GM21717 (cell line): ENCODE results near the gene SNAP25.

Experiments
- ATAC-seq: cut with Tn5 transposase; IDR thresholded peaks from one replicate; pipeline ENCODE4 v1.9.1; 2021; ENCODE audit warnings: mild to moderate bottlenecking, moderate library complexity; ENCODE audit not compliant: unreplicated experiment

The SNAP25 gene

DNA sequence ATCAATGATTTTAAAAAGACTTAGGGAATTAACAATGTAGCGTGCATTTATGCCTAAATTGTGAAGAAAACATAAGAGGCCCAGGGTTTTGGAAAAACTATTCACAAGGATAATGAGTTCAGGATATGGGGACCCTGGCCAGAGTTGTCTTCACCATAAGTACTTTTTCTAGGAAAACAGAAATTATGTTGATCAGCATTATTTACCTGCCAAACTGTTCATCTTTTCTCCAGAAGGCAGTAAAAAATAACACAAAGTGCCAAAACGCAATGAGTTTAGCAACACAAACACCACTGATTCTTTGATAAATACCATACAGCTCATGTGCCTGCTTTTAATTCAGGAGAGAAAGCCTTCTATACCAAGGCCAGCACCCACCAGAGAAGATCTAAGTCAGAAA is 43.1 kb downstream of the SNAP25 start:
- no peak for ATAC-seq

DNA sequence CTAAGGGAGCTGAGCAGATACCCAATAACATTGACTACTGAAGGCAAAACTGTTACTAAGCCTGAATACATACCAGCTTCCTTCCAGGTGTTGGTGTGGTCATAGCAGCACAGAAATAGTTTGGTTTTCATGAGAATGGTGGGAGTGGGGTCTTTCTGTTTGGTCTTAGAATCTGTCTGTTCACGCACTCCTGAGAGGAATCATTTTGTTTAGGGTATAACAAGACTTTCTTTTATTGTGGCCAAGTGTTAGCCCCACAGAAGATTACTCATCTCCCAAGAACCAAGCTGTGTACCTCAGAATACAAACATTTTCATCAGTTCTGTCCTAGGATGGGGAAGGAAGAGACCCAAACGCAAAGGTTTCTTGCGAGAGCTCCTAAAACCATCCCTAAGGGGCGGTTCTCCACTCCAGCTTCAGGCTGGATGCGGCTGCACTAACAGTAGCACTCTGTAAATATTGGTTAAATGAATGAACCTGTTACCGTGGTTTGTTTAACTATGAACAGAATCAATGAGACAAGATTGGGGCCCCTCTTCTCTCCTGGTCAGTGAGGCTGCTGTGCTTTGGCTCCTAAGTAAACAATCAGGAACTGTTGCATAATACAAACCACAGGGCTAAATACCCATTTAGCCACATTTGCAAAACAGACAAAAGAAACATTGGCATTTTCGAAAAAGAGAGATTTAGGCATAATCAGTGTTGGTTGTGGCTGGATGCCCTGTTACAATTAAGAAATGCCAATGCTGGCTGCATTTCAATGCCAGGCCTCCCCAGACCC is 44.9 kb downstream of the SNAP25 start:
- ATAC-seq = no peak

DNA sequence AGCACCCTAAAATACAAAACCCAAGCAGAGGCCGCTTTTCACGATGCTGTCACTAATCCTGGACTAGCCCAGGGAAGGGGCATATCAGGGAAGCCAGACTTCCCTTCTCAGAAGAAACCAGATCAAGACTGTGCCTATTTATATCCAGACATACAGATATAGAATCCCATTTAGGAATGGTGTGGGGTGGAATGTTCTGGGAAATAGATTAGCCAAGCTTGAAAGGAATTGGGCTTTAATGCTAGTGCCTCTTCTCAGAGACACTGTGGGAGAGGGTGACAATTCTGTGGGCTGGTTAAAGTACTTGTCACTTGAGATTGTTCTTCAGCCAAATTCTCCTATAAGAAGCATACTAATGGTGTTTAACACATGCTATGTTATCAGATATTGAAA is 45.5 kb downstream of the SNAP25 start:
- ATAC-seq = no peak

DNA sequence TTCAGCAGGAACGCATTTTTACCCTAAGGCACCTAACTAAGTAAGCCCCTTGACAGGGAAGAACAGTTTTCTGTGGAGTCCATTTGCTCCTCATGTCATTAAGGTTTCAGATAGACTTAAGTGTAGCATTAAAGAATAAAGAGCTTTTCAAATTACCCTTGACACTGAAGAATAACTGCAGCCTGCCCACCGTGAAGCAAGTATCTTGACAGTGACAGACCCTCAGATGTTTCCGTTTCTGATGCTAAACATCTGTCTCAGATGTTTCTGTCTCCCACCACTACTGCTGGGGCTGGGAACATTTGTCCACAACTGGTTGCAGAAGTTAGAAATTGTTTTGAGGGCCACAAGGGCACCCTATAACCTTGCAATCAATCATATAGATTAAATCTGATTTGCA is 50.0 kb downstream of the SNAP25 start:
- no peak for ATAC-seq

DNA sequence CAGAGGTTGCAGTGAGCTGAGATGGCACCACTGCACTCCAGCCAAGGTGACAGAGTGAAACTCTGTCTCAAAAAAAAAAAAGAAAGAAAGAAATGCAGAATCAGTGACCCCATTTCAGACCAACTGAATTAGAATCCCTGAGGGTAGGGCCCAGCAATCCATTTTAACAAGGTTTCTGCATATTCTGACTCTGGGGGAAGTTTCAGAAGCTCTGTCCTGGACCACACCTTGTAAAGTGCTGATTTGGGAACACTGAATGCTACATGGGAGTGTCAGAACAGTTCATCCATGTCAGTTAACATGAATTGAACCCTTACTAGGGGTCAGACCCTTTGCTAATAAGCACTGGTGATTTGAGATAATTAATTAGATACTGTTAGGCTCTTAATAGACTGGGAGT is 52.0 kb downstream of the SNAP25 start:
- ATAC-seq = no peak

DNA sequence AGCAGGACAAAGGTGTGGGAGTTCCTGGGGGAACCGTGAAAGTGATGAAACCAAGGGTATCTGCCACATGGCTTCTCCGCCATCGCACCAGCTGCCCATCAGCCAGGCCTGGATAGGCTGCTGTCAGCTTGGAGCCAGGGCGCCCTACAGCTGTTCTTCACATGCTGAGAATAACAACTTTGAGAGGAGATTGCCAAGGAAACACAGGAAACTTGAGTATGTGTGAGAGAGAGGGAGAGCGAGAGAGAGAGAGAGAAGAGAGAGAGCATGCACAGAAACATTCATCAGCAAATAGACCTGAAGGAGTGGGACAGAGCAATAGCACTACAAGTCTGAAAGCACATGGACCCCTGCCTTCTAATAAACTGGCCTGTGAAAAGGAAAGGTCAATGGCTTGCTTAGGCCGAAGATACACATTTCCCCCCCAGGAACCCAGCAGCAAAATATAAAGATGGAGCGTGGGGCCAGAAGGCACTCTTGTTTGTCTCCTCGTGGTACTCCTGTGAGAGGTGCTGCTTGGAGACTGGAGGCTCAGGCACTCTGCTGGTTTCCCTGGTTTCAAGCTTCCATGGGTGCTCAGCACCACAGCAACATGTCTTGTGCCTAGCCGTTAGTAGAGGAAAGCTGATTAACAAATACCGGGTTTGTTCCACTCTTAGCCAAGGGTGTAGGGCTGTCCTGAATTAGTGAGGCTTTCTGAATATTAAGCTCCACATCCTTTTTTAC is 53.0 kb downstream of the SNAP25 start:
- no peak for ATAC-seq

DNA sequence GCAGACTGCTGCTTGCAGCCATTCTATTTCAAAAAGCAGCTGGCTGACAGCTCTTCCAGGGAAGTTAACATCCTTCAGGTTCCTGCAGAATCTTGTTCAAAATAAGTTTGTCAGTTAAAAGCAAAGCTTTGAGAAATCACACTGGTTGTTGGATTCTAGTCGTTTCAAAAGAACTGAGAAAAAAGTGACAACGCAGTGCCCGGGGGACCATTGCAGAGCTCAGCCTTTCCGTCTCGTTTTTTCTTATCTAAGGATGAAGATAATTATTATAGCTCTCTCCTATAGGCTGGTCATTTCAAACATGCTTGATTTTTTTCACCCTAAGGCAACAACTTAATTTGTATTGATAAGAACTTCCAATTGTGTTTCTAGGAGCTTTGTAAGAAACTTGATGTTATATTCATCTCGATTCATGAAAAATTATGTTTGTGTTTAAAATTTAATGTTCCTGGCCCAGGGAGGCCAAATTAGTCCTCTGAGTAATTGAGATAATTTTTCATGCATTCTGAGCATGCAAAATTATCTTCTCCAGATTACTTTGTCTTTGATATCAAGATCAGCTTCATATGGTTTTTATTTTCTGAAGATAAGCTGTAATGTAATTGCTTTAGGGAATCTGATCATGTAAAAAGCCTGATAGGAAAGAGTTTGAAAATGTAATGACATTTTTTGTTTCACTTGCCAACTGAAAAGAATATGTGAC is 58.4 kb downstream of the SNAP25 start:
- no peak for ATAC-seq

DNA sequence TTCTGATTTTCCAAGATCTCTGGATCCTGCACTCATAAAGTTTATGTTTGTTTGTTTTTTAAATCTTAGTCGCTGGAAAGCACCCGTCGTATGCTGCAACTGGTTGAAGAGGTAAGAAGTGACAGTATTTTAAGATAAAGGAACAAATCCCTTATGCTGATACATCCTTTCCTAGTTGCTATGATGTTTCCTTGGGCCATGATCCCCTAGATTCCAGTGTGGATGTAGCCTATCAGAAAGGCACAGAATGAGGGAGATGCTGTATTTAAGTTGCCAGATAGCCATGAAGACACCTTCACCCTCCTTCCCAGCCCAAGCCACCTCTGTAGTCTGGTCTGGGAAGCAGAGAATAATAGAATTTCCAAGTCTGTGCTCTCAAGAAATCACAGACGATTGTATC is 59.0 kb downstream of the SNAP25 start:
- no peak for ATAC-seq

DNA sequence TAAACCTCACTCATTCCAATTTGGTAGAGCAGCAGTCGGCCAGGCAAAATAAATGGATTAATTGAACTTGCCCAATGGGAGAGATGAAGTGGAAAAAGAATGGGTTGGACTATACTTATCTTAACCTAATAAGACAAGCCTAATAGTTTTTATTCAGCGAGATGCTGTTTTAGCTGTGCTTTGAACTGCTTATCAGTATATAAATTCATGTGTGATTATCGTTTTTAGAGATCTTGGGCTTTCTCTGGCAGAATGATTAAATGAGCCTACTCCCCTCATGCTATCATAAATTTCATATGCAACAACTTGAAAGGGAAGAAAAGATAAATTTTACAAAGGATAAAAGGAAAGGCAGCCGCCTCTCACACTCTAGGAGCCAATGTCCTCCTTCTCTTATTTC is 59.8 kb downstream of the SNAP25 start:
- no peak for ATAC-seq

DNA sequence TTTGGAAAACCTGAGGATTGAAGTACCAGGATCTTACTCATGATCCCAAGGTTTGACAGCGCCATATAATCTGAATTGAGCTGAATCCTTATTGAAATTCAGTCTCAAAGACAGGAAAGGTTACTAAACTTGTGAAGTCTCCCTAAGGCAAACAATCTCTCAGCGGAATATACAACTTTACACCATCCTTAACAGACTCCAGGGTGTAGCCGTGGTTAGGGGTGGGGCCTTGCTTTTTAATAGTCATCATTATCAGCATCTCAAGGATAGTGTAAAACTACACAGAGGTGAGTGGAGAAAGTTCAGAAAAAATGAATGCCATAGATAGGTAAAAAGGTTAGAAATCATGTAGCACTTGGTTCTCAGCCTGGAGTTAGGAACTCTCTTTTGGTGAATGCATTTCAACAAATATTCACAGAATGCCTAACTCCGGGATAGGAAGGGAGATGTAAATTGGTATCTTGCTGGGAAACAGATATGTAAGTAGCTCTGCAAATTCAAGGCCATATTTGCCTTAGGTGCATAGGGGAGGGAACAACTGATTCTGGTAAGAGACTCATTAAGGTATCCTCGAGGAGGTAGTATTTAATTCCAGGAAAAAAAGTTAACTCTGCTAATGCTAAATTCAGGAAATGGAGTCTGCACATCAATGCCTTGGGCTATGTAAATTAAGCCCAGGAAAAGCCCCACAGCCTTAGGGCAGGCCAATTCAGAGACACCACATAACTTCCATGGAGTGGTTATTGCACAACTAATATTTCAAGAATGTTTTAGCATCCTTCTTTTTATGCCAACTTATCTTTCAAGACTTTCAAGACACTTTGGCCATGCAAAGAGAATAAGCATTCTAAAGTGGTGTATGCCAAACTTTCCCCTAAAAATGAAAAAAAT is 61.6 kb downstream of the SNAP25 start:
- ATAC-seq = no peak

DNA sequence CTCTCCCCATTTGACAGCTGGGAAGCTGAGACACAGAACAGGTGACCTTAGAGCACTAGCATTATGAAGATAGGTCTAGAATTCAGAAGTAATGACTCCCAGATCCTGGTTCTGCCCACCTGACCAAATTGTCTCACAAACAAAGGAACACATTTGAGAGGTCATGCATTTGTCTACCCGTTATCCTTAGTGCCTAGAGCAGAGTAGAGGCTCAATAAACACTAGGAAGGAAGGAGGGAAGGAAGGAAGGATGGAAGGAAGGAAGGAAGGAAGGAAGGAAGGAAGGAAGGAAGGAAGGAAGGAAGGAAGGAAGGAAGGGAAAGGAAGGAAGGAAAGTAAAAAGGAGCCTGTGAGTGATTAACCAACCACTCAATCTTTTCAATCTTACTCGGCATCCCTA is 63.3 kb downstream of the SNAP25 start:
- no peak for ATAC-seq

DNA sequence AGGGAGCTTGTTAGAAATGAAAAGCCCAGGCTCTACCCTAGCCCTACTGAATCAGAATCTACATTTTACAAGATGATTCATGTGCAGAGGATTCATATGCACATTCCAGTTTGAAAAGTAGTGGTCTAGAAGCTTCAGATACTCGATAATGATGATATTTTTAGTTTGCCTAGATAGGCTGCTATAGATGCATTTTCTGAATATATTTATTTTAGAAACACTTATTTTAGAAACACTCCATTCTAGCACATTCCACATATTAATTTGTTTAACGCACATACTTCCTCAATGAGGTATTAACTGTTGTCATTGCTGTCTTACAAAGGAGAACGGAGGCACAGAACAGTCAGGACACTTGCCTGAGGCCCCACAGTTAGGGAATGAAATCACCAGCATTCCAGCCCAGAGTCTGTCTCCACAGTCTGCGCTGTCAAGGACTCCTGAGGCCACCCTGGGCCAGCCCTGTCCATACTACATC is 64.4 kb downstream of the SNAP25 start:
- no peak for ATAC-seq

DNA sequence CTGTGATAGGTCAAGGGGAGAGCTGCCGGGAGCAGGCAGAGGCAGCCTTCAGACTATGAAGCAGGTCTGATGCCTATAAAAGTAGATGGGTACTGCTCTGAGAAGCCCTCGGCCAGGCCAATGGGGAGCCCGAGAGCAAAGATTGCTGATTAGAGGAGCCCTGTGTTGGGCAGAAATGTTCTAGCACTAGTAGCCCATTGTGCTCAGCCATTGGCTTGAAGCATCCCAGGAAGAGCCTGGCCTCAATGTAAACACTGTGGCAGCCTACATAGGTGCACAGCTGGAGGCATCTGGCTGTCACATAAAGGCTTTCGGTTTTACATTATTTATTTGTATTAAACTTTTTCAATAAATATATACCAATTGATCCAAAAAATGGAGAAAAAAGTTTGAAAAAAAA is 67.7 kb downstream of the SNAP25 start:
- no peak for ATAC-seq

DNA sequence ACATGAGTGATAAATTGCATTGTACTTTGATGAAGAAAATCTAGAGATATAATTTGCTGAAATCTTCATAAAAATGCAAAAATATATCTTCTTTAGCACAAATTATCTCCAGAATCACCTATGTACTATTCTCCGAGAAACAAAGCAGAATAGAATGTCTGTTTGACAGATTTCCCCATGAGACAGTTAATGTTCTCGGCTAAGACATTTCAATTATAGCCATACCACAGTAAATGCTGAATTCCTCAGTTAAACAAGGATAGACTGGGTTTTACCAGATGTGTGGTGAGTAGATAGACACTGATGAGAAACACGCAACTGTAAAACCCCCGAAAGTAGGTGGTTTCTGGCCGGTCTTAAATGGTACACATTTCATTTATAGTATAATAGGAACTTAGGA is 69.8 kb downstream of the SNAP25 start:
- ATAC-seq = no peak

DNA sequence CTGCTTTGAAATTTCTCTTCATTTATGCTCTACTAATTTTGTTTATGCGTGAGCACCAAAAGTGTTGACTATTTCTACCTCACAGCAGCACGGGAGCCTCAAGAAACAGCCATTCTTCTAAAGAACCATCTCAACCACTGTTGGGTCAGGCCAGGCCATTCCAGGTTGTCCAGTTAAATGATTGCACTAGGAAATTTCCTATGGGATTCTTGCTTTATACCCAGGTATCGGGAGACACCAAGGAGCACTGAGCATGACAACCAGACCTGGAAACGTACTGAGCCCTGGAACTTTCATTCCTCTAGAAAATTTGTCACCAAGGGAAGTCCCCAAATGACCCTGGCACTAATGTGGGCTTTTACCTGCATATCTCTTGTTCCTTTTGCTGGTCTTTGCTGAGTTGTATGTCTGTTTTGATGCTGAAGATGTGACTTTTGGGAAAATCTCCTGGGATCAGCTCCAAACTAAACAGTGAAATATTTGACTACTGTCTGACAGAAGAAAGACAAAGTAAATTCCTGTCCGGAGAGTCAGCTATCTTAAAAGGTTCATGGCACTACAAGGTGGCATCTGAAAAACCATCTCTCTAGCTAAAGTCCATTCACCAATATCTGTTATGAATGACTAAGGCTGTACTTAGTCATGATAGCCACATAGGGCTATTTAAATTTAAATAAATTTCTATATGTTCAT is 70.5 kb downstream of the SNAP25 start:
- ATAC-seq = no peak

DNA sequence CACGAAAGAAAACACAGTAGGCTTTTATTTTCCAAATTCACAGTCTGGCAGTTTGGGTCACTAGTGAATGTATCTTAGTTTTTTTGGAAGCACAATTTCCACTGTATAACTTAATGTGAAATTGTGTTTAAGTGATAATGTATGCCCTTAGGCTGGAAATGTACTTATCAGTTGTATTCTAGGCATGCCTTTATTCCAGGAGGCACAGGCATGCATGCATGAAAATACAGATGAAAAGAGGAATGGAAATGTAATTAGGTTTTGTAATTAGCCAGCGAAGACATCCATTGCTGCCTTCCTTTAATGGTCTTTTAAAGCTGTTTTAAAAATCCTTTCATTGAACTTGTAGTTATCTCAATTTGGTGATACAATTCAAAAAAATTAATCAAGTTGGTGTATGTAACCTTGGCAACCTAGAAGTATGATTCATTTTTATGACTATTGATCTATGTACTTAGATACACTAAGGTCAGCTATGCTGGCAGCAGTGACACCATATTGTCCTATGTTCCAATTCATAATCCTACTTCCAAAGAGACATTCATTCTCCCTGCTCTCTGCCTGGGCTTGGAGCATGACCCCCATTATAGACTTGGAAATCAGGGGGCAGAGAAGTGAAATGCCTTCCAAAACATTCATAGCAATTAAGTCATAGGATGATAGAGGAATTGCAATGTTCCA is 73.1 kb downstream of the SNAP25 start:
- no peak for ATAC-seq

DNA sequence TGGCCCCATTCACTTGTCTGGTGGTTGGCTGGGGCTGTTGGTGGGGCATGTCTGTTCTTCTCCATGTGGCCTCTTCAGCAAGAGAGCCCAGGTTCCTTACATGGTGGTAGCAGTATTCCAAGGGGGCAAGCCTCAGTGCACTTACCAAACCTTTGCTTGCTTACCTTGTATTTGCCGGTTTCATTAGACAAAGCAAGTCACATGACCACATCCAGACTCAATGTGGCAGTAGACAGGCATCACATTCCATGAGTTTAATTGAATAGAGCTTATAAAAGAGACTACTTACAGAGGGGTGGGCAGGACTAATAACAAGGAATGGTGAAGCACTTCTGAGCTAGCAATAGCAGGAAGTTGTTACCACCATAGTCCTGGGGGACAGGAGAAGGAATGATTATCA is 78.6 kb downstream of the SNAP25 start:
- ATAC-seq = no peak

DNA sequence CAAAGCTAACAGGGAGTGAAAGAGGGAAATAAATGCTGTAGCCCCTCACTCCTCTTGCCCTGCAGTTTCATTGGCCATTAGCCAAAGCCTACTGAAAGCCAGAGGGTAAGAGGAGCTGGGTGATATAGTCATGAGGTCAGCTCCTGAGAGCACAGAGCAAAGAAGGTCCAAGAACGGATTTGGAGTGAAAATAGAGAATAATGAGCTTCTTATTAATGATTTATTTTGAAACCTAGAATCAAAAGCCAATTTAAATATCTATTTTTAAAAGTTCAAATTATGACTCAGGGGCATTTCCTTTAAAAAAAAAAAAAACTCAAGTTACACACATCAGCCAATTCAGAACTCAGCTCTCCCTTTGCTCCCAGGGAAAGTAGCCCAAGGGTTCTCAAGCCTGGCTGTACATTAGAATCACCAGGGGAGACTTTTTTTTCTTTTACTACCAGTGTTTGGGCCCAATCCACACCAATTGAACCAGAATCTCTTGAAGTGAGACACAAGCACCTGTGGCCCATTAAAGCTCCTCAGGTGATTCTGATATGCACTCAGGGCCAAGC is 79.1 kb downstream of the SNAP25 start:
- ATAC-seq = no peak
